Islet precursor cell (in vitro differentiated cells): ENCODE measurements around the gene SPINDOC.
A peak's percentile ranks its signal among the peaks of the same experiment; 100 is the strongest.
"Not testable (repeated sequence)": the region's sequence is repeated elsewhere in the genome, so short reads cannot be mapped to it uniquely, and the experiment has no call there.

ENCODE experiments used
- DNase-seq: peaks from one replicate; pipeline ENCODE4 v3.0.0-alpha.2; 2018

Gene SPINDOC

GRCh38 chr11:63858628-63859550 lies 45.6 kb downstream of the SPINDOC start:
- no peak for DNase-seq

GRCh38 chr11:63862923-63863322 lies 49.7 kb downstream of the SPINDOC start:
- DNase-seq, result no peak

DNA sequence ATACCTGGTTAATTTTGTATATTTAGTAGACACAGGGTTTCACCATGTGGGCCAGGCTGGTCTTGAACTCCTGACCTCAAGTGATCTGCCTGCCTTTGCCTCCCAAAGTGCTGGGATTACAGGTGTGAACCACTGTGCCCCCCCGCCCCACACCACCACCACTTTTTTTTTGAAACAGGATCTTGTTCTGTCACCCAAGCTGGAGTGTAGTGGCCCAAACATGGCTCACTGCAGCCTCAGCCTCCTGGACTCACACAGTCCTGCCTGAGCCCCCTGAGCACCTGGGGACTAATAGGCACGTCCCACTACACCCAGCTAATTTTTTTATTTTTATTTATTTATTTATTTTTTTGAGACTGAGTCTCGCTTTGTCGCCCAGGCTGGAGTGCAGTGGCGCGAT lies 50.4 kb downstream of the SPINDOC start:
- not testable (repeated sequence) for DNase-seq

DNA sequence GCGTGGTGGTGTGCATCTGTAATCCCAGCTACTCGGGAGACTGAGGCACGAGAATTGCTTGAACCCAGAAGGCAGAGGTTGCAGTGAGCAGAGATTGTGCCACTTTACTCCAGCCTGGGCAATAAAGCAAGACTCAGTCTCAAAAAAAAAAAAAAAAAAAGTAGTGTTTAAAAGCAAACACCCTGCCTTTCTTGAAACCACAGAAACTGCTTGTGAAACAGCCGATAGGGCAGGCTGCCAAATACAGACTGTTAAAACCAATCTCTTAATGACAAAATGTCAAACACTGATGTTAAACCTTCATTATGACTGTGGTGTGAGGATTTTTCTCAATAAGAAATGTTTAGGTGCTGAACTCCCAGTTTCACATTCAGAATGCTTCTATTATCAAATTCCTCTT lies 53.0 kb downstream of the SPINDOC start:
- DNase-seq, result no peak

DNA sequence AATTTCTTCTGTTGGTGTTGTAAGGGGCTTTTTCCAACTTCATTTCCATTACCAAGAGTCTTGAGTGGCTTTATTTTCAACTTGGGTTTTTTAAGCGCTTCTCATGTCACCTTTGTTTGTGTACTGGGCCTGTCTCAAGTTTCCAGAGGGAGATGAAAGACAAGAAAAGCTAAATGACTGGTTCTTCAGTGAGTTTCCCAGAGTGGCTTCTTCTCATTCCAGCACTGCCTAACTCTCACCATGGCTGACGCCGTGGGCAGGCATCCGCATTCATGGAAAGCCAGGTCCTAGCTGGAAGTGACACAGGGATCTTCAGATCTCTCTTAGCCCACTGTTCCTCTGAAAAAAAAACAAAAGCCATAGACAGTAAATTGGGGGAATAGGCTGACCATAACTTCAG lies 54.3 kb downstream of the SPINDOC start:
- DNase-seq, result no peak

- no peak for DNase-seq
These were observed 55.3 kb downstream of the SPINDOC start for GRCh38 chr11:63868399-63869064.

GRCh38 chr11:63869171-63869591 lies 55.9 kb downstream of the SPINDOC start:
- peak; percentile 63 for DNase-seq

- no peak for DNase-seq
These were observed 56.4 kb downstream of the SPINDOC start for GRCh38 chr11:63869683-63870082.

GRCh38 chr11:63870351-63871140 lies 57.3 kb downstream of the SPINDOC start:
- DNase-seq, result no peak

DNA sequence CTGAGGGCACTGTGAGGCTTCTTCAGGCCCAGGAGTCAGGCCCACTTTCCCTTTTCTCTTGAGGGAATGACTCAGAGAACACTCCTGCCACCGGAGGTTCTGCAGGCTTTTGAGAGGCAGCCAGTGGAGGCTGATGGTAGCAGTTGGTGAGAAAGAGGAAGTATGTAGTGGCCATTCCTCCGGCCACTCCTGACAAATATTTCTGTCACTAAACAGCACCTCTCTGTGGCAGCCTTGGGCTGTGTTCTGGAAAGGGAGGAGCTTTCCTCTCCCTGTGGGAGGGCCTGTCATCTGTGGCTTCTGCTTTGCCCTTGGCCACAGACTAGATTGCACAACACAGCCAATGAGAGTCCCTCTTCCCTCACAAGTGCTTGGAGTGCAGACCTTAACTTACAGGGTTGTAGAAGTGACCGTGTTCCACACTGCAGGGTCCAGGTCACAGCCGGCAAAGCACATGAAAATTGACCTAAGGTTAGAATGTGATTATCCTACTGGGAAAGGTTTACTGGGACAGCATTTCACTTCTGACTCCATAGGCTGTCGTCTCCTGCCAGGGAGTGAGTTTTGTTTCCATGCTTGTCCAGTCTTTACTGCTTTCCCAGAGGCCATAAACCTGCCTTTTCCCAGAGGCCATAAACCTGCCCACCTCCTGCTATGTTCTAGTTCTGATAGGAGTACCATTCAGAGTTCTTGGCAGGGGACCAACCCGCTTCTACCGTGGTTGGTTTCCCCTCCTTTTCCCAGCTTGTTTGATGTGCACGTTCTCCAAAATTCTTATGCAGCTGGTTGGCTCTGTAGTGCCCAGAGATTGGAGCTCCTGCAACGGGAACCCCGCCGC lies 58.9 kb downstream of the SPINDOC start:
- peak; percentile 98 for DNase-seq

DNA sequence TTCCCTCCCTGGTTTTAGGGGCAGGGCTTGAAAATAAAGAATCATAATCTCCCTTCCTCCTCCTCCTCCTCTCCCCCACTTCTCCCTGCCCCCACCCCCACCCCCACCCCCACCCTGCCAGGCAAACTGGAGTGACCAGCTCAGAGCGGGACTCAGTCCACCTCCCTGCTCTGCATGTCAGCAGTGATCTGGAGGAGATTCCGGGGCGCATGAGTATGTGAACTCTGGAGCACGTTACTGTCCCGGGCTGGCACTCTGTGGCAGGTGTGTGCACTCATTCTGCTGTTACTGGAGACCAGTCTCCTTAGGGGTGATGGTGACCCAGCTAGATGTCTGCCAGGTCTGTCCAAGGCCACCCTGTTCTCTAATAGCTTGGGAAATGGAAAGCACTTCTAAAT lies 59.5 kb downstream of the SPINDOC start:
- no peak for DNase-seq

- DNase-seq, result no peak
These were observed 60.1 kb downstream of the SPINDOC start for GRCh38 chr11:63873311-63873710.

DNA sequence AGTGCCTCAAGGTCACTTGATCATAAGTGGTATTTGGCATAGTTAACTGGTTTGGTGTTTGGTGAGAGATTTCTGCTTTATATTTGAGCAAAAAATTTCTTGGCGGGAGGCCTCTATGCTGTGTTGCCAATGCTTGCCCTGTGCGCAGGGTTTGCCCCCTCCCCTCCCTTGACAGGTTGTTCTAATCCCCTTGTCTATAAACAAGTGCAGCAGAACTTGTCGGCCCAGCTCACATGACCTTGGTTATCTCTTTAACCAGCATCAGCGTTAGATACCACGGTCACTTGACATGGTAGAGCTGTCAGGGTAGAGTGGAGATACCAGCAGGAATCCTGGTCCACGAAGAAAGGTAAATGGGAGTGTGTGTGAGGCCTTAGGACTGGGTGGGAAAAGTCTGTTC lies 61.3 kb downstream of the SPINDOC start:
- no peak for DNase-seq

DNA sequence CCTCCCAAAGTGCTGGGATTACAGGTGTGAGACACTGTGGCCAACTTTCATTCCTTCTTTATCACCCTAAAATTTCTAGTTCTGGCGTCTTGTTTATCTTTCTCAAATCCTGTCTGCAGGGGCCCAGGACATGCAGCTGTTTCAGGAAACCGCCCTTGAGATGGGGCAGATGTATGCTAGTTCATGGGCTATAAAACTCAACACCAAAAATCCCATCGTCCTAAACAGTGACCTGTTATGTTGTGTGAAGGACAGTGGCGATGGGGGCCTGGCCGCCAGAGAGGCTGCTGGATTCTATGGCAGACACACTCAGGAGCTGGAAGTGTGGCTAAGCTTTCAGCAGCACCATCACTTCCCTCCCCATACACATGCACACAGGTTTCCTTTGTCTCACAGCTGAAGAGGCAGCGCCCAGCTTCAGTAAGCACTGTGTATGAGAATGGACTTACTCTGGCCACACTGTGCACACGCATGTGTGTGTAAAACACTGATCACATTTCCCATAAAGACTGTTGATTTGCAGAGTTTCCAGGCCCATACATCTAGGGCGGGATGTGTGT lies 62.3 kb downstream of the SPINDOC start:
- no peak for DNase-seq

GRCh38 chr11:63876616-63877015 lies 63.4 kb downstream of the SPINDOC start:
- no peak for DNase-seq
